ENCODE measurements around the gene TTLL12. TPM values are rescaled to one million over a fixed set of nuclear protein-coding genes. Genes with fewer than 3 reads are reported as not detected.

TTLL12 gene
- total RNA-seq, 1 experiment from 2014 or later = 100 TPM

- ChIA-PET CTCF (no interaction called here), RAD21 (ENCODE audit: low non-redundant PET in 1 of 2, low total read pairs in 2 of 2, uncharacterized antibody in 2 of 2, unreplicated experiment in 2 of 2) (no interaction called here), POLR2A (no interaction called here)
- H3K27me3 ChIP-seq (ENCODE audit: insufficient read depth, low read length) = no peaks in the 10 kb centered on the region
- H3K4me1 ChIP-seq (ENCODE audit: control insufficient read depth in 1 of 2, insufficient read depth in 2 of 2, low read length in 2 of 2) = peaks cover 12 to 22% of the 10 kb centered on the region in 2 experiments
- no peaks in the 10 kb centered on the region for H3K79me2 ChIP-seq (ENCODE audit: insufficient read depth, low read length)
- no peak overlapping the region for H2AFZ ChIP-seq (ENCODE audit: low read depth, low read length, poor library complexity, severe bottlenecking)
- no peaks in the 10 kb centered on the region for H3K9me3 ChIP-seq (ENCODE audit: control insufficient read depth in 1 of 2, insufficient read depth in 1 of 2, low read depth in 1 of 2, low read length in 2 of 2)
- no peaks in the 10 kb centered on the region for H3K9me2 ChIP-seq (ENCODE audit: insufficient read depth)
- no peak overlapping the region for H3K4me3 ChIP-seq (replicated peaks in 1 of 2; ENCODE audit: low read depth in 1 of 2, low read length in 2 of 2)
- intact Hi-C loops (cut with micrococcal nuclease) = no loop called here
- no peak overlapping the region for H3K27ac ChIP-seq (ENCODE audit: low read depth, low read length)
- no peak overlapping the region for H3K4me2 ChIP-seq (ENCODE audit: low read length)
- BruUV-seq (replicated peaks) = no TSS peak
- no peak for ATAC-seq
- no peaks in the 10 kb centered on the region for H3K36me3 ChIP-seq (ENCODE audit: control insufficient read depth in 1 of 2, insufficient read depth in 2 of 2, low read length in 2 of 2)
- TF ChIP-seq ELF1 (IDR thresholded peaks at IDR 0.05; ENCODE audit: borderline replicate concordance, low read depth) (no peak), REST (IDR thresholded peaks at IDR 0.05; ENCODE audit: low read depth) (no peak), POLR2AphosphoS5 (IDR thresholded peaks at IDR 0.05; ENCODE audit: low read depth, low read length) (no peak), ATF3 (IDR thresholded peaks at IDR 0.05) (no peak), TCF7L2 (IDR thresholded peaks at IDR 0.05; ENCODE audit: borderline replicate concordance, extremely low read depth, insufficient read depth, insufficient read length) (no peak), CTCF (IDR thresholded peaks at IDR 0.05 in 2 of 3, conservative IDR thresholded peaks at IDR 0.05 in 1 of 3; ENCODE audit: borderline replicate concordance in 1 of 3, insufficient read depth in 1 of 3, low read depth in 2 of 3, low read length in 2 of 3) (no peak), SRF (IDR thresholded peaks at IDR 0.05; ENCODE audit: low read depth) (no peak), ZFX (IDR thresholded peaks at IDR 0.05) (no peak), EZH2 (IDR thresholded peaks at IDR 0.05) (no peak), EZH2phosphoT487 (IDR thresholded peaks at IDR 0.05; ENCODE audit: borderline replicate concordance) (no peak), CBX3 (IDR thresholded peaks at IDR 0.05; ENCODE audit: low read depth) (no peak), RAD21 (IDR thresholded peaks at IDR 0.05; ENCODE audit: low read depth) (no peak), CEBPB (IDR thresholded peaks at IDR 0.05; ENCODE audit: low read depth) (no peak), POLR2A (IDR thresholded peaks at IDR 0.05; ENCODE audit: borderline replicate concordance, extremely low read depth, insufficient read depth, insufficient read length) (no peak), EGR1 (IDR thresholded peaks at IDR 0.05; ENCODE audit: low read depth) (no peak), SIN3A (IDR thresholded peaks at IDR 0.05; ENCODE audit: low read depth) (no peak), YY1 (IDR thresholded peaks at IDR 0.05; ENCODE audit: extremely low read depth, insufficient replicate concordance, low read depth, low read length) (no peak), ZBTB33 (IDR thresholded peaks at IDR 0.05; ENCODE audit: extremely low read depth, insufficient replicate concordance, low read length) (no peak), MAX (IDR thresholded peaks at IDR 0.05) (no peak)
- DNase-seq (ENCODE audit: low read depth, low spot score) = no peak
- H3K9ac ChIP-seq (ENCODE audit: low read length) = no peak overlapping the region
- H4K20me1 ChIP-seq (ENCODE audit: insufficient read depth) = no peaks in the 10 kb centered on the region
Observed at GRCh38 chr22:43200031-43200430, 13.1 kb upstream of the TTLL12 start.

All from HCT116 (cell line).